Prostate gland (tissue), 2 donors: ENCODE data around the gene LCN9. TPM values are rescaled to one million over a fixed set of nuclear protein-coding genes. Genes with fewer than 3 reads are reported as not detected.

ENCODE experiments used
- DNase-seq: peaks from one replicate; pipeline ENCODE4 v3.0.0-alpha.2; 2019; ENCODE audit warnings: low spot score
- H3K27ac ChIP-seq, 2 donors: fragments of 200-600 bp; sonication (generic); 2 replicates each; pipeline ENCODE4 v1.5.1; 2017 to 2019
- H3K27me3 ChIP-seq: fragments of 200-600 bp; sonication (generic); replicated peaks from 2 replicates; pipeline ENCODE4 v1.5.1; 2019; ENCODE audit not compliant: insufficient read depth
- H3K36me3 ChIP-seq, 2 donors: fragments of 200-600 bp; sonication (generic); 1 replicate in 1 of 2; 2 replicates in 1 of 2; pipeline versions ENCODE4 v1.5.1 to v1.8.1; 2017 to 2019
- H3K4me1 ChIP-seq: fragments of 200-600 bp; sonication (generic); replicated peaks from 2 replicates; pipeline ENCODE4 v1.5.1; 2019
- H3K4me3 ChIP-seq, 2 donors: fragments of 200-600 bp; sonication (generic); 2 replicates each; pipeline ENCODE4 v1.5.1; 2017 to 2019
- H3K9me3 ChIP-seq: fragments of 200-600 bp; sonication (generic); 2 replicates; pipeline ENCODE4 v1.5.1; 2017
- POLR2A ChIP-seq: fragments of 450-650 bp; IDR thresholded peaks from one replicate; pipeline ENCODE4 v1.6.1; 2016; ENCODE audit warnings: antibody characterized with exemption, mild to moderate bottlenecking
- POLR2AphosphoS5 ChIP-seq: sonication (generic); formaldehyde crosslinking; IDR thresholded peaks from one replicate; pipeline ENCODE4 v1.6.1; 2017; ENCODE audit warnings: antibody characterized with exemption
- WGBS: methylation state at CpG from one replicate; pipeline ENCODE4 v1.1.5; 2018; 5-methylcytosine and 5-hydroxymethylcytosine counted together
- intact Hi-C: fragments of 100-400 bp; cut with DNase I; formaldehyde crosslinking; loops from one replicate; pipeline ENCODE4 v1.14.2; 2022
- total RNA-seq, 2 donors: library from RNA; depleted of rRNA; stranded (reverse); fragments of >200 nt; gene quantifications; one replicate each; pipeline ENCODE4 v1.1.0, GENCODE V29; 2016
- TF ChIP-seq, protein P1 (sequence below), 4 experiments: fragments of 200-600 bp in 2 of 4; fragments of 450-650 bp in 2 of 4; sonication (generic) in 2 of 4; IDR thresholded peaks; 1 replicate in 3 of 4; 2 replicates in 1 of 4; pipeline ENCODE4 v1.5.1; 2016 to 2019; ENCODE audit warnings: antibody characterized with exemption in 4 of 4, mild to moderate bottlenecking in 2 of 4, moderate library complexity in 2 of 4

The LCN9 gene
- total RNA-seq, 2 donors from 2014 or later = not detected

DNA sequence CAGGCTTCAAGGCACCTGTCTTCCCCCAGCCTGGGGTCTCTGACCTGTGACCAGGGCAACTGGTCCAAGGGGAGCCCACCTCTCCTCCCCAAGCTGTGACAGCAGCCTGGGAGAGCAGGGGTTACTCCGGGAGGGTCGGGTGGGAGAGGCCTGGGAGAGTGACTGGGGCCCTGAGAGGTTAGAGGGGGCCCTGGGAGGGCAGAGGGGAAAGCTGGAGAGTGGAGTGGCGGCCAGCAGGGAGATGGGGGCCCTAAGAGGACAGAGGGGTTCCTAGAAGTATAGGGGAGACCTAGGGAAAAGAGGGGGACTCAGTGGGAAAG is 302 bp downstream of the LCN9 start:
- 73% methylated on average over 3 of the region's 3 CpGs for WGBS
- TF ChIP-seq POLR2AphosphoS5 (no peak), POLR2A (no peak)
- TF ChIP-seq, protein P1, sequence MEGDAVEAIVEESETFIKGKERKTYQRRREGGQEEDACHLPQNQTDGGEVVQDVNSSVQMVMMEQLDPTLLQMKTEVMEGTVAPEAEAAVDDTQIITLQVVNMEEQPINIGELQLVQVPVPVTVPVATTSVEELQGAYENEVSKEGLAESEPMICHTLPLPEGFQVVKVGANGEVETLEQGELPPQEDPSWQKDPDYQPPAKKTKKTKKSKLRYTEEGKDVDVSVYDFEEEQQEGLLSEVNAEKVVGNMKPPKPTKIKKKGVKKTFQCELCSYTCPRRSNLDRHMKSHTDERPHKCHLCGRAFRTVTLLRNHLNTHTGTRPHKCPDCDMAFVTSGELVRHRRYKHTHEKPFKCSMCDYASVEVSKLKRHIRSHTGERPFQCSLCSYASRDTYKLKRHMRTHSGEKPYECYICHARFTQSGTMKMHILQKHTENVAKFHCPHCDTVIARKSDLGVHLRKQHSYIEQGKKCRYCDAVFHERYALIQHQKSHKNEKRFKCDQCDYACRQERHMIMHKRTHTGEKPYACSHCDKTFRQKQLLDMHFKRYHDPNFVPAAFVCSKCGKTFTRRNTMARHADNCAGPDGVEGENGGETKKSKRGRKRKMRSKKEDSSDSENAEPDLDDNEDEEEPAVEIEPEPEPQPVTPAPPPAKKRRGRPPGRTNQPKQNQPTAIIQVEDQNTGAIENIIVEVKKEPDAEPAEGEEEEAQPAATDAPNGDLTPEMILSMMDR (IDR thresholded peaks at IDR 0.05) = no peak
- no peak for DNase-seq
- Histone ChIP-seq H3K4me3 (no peak overlapping the region), H3K4me1 (no peaks in the 10 kb centered on the region), H3K36me3 (no peaks in the 10 kb centered on the region), H3K27ac (no peak overlapping the region), H3K9me3 (no peaks in the 10 kb centered on the region), H3K27me3 (no peaks in the 10 kb centered on the region)
- intact Hi-C loops = no loop called here

DNA sequence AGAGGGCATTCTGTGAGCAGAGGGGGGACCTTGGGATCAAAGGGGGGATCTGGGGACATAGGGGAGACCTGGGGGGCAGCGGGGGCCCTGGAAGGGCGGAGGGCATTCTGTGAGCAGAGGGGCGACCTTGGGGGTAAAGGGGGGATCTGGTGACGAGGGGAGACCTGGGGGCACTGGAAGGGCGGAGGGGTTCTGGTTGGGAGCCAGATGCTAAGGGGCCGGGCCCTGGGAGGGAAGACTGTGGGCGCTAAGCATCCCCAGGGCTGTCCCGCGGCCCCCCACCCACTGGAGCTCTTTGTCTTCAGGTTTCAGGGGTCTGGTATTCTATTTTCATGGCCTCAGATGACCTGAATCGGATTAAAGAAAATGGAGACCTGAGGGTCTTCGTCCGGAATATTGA is 748 bp downstream of the LCN9 start:
- 93% methylated on average over 12 of the region's 12 CpGs for WGBS
- intact Hi-C loops = no loop called here
- no peak for DNase-seq
- Histone ChIP-seq H3K27ac (no peak overlapping the region), H3K4me1 (no peaks in the 10 kb centered on the region), H3K9me3 (no peaks in the 10 kb centered on the region), H3K27me3 (no peaks in the 10 kb centered on the region), H3K36me3 (no peaks in the 10 kb centered on the region), H3K4me3 (no peak overlapping the region)
- TF ChIP-seq, protein P1 (IDR thresholded peaks at IDR 0.05) = no peak
- TF ChIP-seq POLR2A (no peak), POLR2AphosphoS5 (no peak)

DNA sequence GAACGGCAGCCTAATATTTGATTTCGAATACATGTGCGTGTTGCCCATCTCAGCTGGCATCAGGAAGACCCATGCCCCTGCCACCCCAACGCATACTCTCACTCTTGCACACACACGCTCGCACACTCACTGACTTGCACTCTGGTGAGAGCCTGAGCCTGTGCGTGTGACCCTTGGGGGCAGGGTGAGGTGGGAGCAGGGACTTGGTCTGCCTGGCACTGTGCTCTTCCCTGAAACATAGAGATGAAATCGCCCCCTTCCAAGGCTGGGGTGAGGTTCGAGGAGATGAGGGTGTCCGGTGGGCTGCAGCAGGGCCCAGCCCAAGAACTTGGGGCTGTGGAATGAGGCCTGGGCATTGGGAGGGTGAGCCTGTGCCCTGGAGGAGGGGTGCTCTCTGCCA is 1.2 kb downstream of the LCN9 start:
- TF ChIP-seq POLR2A = no peak
- TF ChIP-seq, protein P1 (IDR thresholded peaks at IDR 0.05) = no peak
- no peak for DNase-seq
- intact Hi-C loops = no loop called here
- no peaks in the 10 kb centered on the region for H3K9me3 ChIP-seq
- H3K27ac ChIP-seq = no peak overlapping the region
- no peaks in the 10 kb centered on the region for H3K27me3 ChIP-seq
- H3K4me3 ChIP-seq = no peak overlapping the region
- no peaks in the 10 kb centered on the region for H3K36me3 ChIP-seq
- 90% methylated on average over 10 of the region's 10 CpGs for WGBS
- no peaks in the 10 kb centered on the region for H3K4me1 ChIP-seq

DNA sequence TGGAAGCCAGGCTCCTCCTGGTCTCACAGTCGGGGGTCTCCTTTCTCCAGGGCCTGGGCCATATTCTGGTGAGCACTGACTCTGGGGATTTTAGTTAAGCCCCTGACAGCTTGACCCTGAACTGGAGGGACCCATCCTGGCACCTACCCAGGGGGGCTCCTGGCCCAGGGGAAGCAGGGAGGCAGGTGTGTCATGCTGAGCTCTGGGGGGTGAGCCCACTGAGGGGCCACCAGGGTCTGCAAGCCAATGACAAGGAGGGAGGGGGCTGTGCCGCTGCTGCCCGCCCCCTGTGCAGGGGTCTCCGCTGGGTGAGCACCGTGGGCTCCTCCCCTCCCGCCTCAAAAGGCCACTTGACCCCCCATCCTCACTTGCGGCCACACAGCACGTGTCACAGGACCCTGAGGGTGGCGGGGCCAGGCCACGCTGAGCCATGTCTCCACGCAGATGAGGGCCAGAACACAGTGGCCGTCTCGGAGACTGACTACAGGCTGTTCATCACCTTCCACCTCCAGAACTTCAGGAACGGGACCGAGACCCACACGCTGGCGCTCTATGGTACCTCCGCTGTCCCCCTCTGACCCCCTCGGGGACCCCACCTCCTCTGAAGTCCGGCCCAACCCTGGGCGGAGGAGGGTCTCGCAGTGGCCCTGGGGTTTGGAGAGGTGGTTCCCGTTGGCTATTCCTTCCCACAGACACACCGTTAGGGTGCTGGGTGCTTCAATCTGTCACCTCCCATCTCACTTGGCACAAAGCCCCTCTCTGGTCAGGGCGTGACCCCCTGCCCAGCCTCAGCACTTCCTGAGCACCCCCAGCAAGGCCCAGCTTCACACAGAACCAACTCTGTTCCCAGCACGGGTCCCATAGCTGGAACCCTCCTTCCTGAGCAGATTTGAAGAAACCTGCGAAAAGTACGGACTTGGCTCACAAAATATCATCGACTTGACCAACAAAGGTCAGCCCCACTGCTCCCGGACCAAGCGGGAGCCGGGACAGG is 2.0 kb downstream of the LCN9 start:
- no peaks in the 10 kb centered on the region for H3K9me3 ChIP-seq
- no peaks in the 10 kb centered on the region for H3K27me3 ChIP-seq
- TF ChIP-seq POLR2AphosphoS5 = no peak
- TF ChIP-seq, protein P1 (IDR thresholded peaks at IDR 0.05) = no peak
- TF ChIP-seq POLR2A = no peak
- H3K27ac ChIP-seq = no peak overlapping the region
- H3K4me1 ChIP-seq = no peaks in the 10 kb centered on the region
- DNase-seq = no peak
- H3K36me3 ChIP-seq = no peaks in the 10 kb centered on the region
- no peak overlapping the region for H3K4me3 ChIP-seq
- intact Hi-C loops = no loop called here
- WGBS = 90% methylated on average over 30 of the region's 32 CpGs

DNA sequence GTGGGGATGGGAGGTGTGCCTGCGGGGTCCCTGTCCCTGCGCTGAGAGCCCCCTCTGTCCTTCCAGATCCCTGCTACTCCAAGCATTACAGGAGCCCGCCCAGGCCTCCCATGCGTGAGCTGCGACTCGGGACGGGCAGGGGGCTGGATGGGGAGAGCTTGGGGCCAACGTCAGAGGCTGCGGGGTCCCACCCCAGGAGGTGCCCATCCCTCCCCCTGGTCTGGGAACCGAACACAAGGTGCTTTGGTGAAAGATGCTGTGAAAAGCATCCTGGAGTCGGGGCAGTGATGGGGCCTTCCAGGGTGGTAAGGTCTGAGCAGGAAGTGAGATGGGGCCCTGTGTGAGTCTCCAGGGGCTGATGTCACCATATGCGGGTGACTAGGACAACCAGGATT is 2.7 kb downstream of the LCN9 start:
- no peak for DNase-seq
- 82% methylated on average over 12 of the region's 12 CpGs for WGBS
- intact Hi-C loops = no loop called here
- no peaks in the 10 kb centered on the region for H3K4me1 ChIP-seq
- H3K9me3 ChIP-seq = no peaks in the 10 kb centered on the region
- H3K27ac ChIP-seq = no peak overlapping the region
- TF ChIP-seq, protein P1 (IDR thresholded peaks at IDR 0.05) = no peak
- TF ChIP-seq POLR2A = no peak
- no peak for TF ChIP-seq POLR2AphosphoS5
- no peaks in the 10 kb centered on the region for H3K36me3 ChIP-seq
- H3K4me3 ChIP-seq = no peak overlapping the region
- no peaks in the 10 kb centered on the region for H3K27me3 ChIP-seq
